Esophagus mucosa (tissue), 1 donor: Measurements from ENCODE around the gene CCNC. TPM values are rescaled to one million over a fixed set of nuclear protein-coding genes. Genes with fewer than 3 reads are reported as not detected.

Experiments
- ATAC-seq: fragments of 200-7000 bp; cut with Tn5 transposase; one replicate; pipeline ENCODE4 v1.9.1; 2020
- total RNA-seq: library from RNA; stranded (reverse); gene quantifications from one replicate; pipeline ENCODE4 v1.2.4, GENCODE V29; 2023
- donor health status: DM: yes; HTN: yes; CAD: no.

Gene CCNC
- total RNA-seq = 38.5 TPM

GRCh38 chr6:99568103-99568933 lies at the start of gene CCNC:
Gene CCNC (minus strand): TSS chr6:99568660. CDS start chr6:99568527, 133 bp downstream.
- ATAC-seq = peak; percentile 100

- ATAC-seq = no peak
These were observed 48.7 kb upstream of the CCNC start for GRCh38 chr6:99617131-99617530.

- peak; percentile 31 for ATAC-seq
These were observed 46.1 kb upstream of the CCNC start for GRCh38 chr6:99614430-99615186.

- ATAC-seq = peak; percentile 60
These were observed 45.4 kb upstream of the CCNC start for GRCh38 chr6:99613705-99614429.

- peak; percentile 52 for ATAC-seq
These were observed 44.9 kb upstream of the CCNC start for GRCh38 chr6:99613409-99613704.

GRCh38 chr6:99612551-99613408 lies 44.3 kb upstream of the CCNC start:
- no peak for ATAC-seq

GRCh38 chr6:99611148-99611547 lies 42.7 kb upstream of the CCNC start:
- ATAC-seq = no peak

- ATAC-seq = no peak
These were observed 41.5 kb upstream of the CCNC start for GRCh38 chr6:99609905-99610489.

GRCh38 chr6:99608886-99609482 lies 40.5 kb upstream of the CCNC start:
- no peak for ATAC-seq

GRCh38 chr6:99608059-99608885 lies 39.8 kb upstream of the CCNC start:
- no peak for ATAC-seq

GRCh38 chr6:99607416-99608036 lies 39.1 kb upstream of the CCNC start:
- no peak for ATAC-seq

- ATAC-seq = peak; percentile 62
These were observed 38.4 kb upstream of the CCNC start, which contains the start of gene PRDM13 for GRCh38 chr6:99606656-99607415. Gene PRDM13 (plus strand): TSS chr6:99606833. CDS start chr6:99607035, 202 bp downstream.

- no peak for ATAC-seq
These were observed 37.6 kb upstream of the CCNC start for GRCh38 chr6:99605911-99606655.

GRCh38 chr6:99605074-99605734 lies 36.7 kb upstream of the CCNC start:
- no peak for ATAC-seq

- ATAC-seq = no peak
These were observed 36.0 kb upstream of the CCNC start for GRCh38 chr6:99604166-99605073.

- peak; percentile 30 for ATAC-seq
These were observed 35.1 kb upstream of the CCNC start for GRCh38 chr6:99603421-99604165.
